Measurements from ENCODE around the gene KCNIP2. TPM values are rescaled to one million over a fixed set of nuclear protein-coding genes. Genes with fewer than 3 reads are reported as not detected.

The KCNIP2 gene
- total RNA-seq, 8 experiments from 2014 or later = 1.4 to 8.8 (median 4.9) TPM

DNA sequence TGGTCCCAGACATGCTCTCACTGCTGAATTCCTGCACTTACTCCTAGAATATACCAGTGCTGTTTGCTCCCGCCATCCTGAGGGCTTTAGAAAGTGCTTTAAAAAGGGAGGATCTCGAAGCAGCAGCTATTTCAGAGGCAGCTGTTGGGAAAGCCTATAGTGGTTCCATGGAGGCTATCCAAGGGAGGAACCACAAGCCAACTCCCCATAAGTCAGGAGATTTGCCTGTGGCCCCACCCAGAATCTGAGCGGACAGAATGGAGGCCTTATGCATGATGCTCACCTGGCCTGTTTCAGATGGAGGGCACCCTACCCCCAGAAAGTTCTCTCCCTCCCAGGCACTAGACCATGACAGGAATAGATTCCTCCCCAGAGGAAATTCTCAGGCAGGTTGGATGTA is 2.3 kb upstream of the KCNIP2 start:
- Histone ChIP-seq H3K4me3 (no peak overlapping the region), H3K27ac (no peak overlapping the region), H3K4me1 (replicated peaks in 1 of 2) (peaks cover 10 to 12% of the 10 kb centered on the region in 2 donors)
- in situ Hi-C loops (cut with MboI; ENCODE audit: low pct_unique_long_range_greater_than_20kb in 2 of 9, low sequenced_read_pairs in 9 of 9, unreplicated experiment in 9 of 9) = loop anchor here in 4 of 9 experiments (25.0 kb wide), 1 partner anchor 166 kb away; no protein-coding TSS in a partner anchor
- WGBS, 10 experiments = 57 to 100% (median 67%) methylated on average over 1 to 3 of the region's 3 CpGs; no CpG with 5 or more reads in 3 of the 10 experiments
- peak in 1 of 8 experiments; percentile 70 for ATAC-seq (replicated peaks in 6 of 8)

- Histone ChIP-seq H3K4me1 (replicated peaks in 1 of 2) (peaks cover 32 to 41% of the 10 kb centered on the region in 2 donors), H3K27ac (no peak overlapping the region), H3K4me3 (no peak overlapping the region)
- in situ Hi-C loops (cut with MboI; ENCODE audit: low pct_unique_long_range_greater_than_20kb in 2 of 9, low sequenced_read_pairs in 9 of 9, unreplicated experiment in 9 of 9) = loop anchor here in 4 of 9 experiments (25.0 kb wide), 1 partner anchor 170 kb away; no protein-coding TSS in a partner anchor
- no peak for ATAC-seq (replicated peaks in 6 of 8)
Observed at GRCh38 chr10:101841826-101842225, 1.8 kb downstream of the KCNIP2 start.

- in situ Hi-C loops (cut with MboI; ENCODE audit: low pct_unique_long_range_greater_than_20kb in 2 of 9, low sequenced_read_pairs in 9 of 9, unreplicated experiment in 9 of 9) = loop anchor here in 4 of 9 experiments (25.0 kb wide), 1 partner anchor 171 kb away; no protein-coding TSS in a partner anchor
- H3K4me1 ChIP-seq (replicated peaks in 1 of 2) = peaks cover 36 to 47% of the 10 kb centered on the region in 2 donors
- peak; percentile 71 to 88 (median 83) for ATAC-seq (replicated peaks in 6 of 8)
- H3K27ac ChIP-seq = no peak overlapping the region
- WGBS, 10 experiments = 0 to 20% (median 5%) methylated on average over 1 to 12 of the region's 46 CpGs; no CpG with 5 or more reads in 4 of the 10 experiments
- peak overlapping the region in 4 of 5 donors; percentile 5 to 33 (median 29) for H3K4me3 ChIP-seq
Observed at GRCh38 chr10:101840741-101841453, 2.7 kb downstream of the KCNIP2 start.

DNA sequence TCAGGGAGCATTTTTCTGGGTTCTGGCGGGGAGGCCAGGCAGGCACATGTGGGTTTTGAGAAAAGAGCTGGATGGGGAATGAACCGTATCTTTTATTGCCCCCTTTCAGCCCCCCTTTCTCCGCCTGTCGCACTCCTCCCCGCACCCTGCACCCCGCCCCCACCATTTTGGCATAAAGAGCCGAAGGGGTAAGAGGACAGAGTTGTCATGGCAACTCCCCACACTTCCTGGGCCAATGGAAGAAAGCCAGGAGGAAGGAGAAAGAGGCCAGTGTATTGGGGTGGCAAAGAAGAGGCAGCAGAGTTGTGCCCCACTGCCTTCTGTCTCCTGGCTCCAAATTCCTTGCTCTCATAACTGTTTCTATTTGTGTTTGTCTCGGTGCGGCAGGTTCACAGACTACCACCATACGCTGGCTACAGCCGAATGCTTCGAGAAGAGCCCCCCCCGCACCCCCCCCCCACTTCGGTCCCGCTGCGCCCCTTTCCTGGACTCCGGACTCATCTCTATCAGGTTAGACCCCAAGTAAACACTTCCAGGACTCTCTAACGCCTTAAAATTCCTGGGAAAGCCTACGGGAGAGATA is 3.4 kb downstream of the KCNIP2 start:
- peak overlapping the region; percentile 5 to 33 (median 26) for H3K4me3 ChIP-seq
- peaks cover 43 to 54% of the 10 kb centered on the region in 2 donors for H3K4me1 ChIP-seq (replicated peaks in 1 of 2)
- in situ Hi-C loops (cut with MboI; ENCODE audit: low pct_unique_long_range_greater_than_20kb in 2 of 9, low sequenced_read_pairs in 9 of 9, unreplicated experiment in 9 of 9) = loop anchor here in 4 of 9 experiments (25.0 kb wide), 1 partner anchor 172 kb away; no protein-coding TSS in a partner anchor
- no peak overlapping the region for H3K27ac ChIP-seq
- ATAC-seq (replicated peaks in 6 of 8) = peak; percentile 5 to 39 (median 21)
- WGBS, 10 experiments = 0% methylated on average over 1 to 3 of the region's 19 CpGs; no CpG with 5 or more reads in 8 of the 10 experiments

DNA sequence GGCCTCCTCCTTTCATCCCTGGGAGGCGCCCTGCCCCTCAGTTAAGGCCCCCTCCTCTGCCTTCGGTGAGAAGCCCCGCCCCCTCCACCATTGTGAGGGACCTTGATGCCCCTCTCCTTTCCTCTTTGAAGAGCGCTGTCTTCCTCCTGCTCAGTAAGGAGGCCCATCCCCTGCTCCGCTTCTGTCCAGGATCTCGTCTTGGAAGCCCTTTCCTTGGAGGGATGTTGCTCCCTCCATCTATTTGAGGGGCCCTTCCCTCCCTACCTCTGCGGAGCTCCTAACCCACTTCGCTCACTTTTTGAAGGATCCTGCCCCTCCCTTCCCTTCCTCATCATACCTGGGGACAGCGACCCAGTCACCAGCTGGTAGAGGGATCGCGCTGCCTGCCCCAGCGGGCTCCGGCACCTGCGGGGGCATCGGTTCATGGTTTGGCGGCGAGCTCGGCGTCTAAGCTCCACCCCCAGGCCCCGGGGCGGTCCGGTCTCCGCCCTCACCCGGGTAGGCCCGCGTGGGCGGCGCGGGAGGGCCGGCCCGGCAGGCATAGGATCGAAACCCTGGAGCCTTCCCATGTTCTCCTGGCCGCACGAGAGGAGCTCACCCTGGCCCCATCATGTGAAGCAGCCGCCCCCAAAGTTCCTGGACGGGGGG is 4.1 kb downstream of the KCNIP2 start:
- ATAC-seq (replicated peaks in 6 of 8) = peak; percentile 12 to 68 (median 45)
- 0 to 8% (median 0%) methylated on average over 1 to 5 of the region's 36 CpGs; no CpG with 5 or more reads in 6 of the 10 experiments for WGBS, 10 experiments
- no peak overlapping the region for H3K27ac ChIP-seq
- H3K4me3 ChIP-seq = peak overlapping the region; percentile 17 to 33 (median 26)
- in situ Hi-C loops (cut with MboI; ENCODE audit: low pct_unique_long_range_greater_than_20kb in 2 of 9, low sequenced_read_pairs in 9 of 9, unreplicated experiment in 9 of 9) = loop anchor here in 4 of 9 experiments (25.0 kb wide), 1 partner anchor 173 kb away; no protein-coding TSS in a partner anchor
- H3K4me1 ChIP-seq (replicated peaks in 1 of 2) = peaks cover 50 to 59% of the 10 kb centered on the region in 2 donors

DNA sequence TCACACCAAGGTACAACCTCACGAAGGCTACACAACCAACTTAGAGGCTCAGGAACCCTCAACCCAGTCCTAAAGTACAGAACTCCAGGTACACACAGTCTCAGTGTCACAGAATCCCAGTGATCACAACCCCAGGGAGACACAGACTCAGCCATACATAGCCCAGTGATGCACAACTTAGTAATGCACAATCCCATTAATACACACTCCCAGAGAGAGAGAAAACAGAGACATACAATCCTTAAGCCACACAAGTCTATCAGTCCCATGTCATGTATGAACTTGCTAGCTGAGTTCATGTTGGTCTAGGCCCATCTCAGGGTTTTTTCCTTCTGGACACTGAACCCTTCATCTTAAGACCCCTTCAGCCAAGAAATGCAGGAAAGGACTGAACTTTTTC is 4.6 kb downstream of the KCNIP2 start:
- no peak for ATAC-seq (replicated peaks in 6 of 8)
- WGBS, 10 experiments = no CpG with 5 or more reads among the region's 1 CpG
- in situ Hi-C loops (cut with MboI; ENCODE audit: low pct_unique_long_range_greater_than_20kb in 2 of 9, low sequenced_read_pairs in 9 of 9, unreplicated experiment in 9 of 9) = loop anchor here in 4 of 9 experiments (25.0 kb wide), 1 partner anchor 173 kb away; no protein-coding TSS in a partner anchor
- H3K27ac ChIP-seq = no peak overlapping the region
- H3K4me3 ChIP-seq = peak overlapping the region in 2 of 5 donors; percentile 26 to 32
- H3K4me1 ChIP-seq (replicated peaks in 1 of 2) = peaks cover 51 to 60% of the 10 kb centered on the region in 2 donors

GRCh38 chr10:101838416-101838970 is 5.1 kb downstream of the KCNIP2 start:
- 0 to 60% (median 48%) methylated on average over 1 to 4 of the region's 6 CpGs; no CpG with 5 or more reads in 6 of the 10 experiments for WGBS, 10 experiments
- Histone ChIP-seq H3K4me3 (no peak overlapping the region), H3K4me1 (replicated peaks in 1 of 2) (peaks cover 50 to 59% of the 10 kb centered on the region in 2 donors), H3K27ac (no peak overlapping the region)
- in situ Hi-C loops (cut with MboI; ENCODE audit: low pct_unique_long_range_greater_than_20kb in 2 of 9, low sequenced_read_pairs in 9 of 9, unreplicated experiment in 9 of 9) = loop anchor here in 4 of 9 experiments (25.0 kb wide), 1 partner anchor 174 kb away; no protein-coding TSS in a partner anchor
- ATAC-seq (replicated peaks in 6 of 8) = no peak

DNA sequence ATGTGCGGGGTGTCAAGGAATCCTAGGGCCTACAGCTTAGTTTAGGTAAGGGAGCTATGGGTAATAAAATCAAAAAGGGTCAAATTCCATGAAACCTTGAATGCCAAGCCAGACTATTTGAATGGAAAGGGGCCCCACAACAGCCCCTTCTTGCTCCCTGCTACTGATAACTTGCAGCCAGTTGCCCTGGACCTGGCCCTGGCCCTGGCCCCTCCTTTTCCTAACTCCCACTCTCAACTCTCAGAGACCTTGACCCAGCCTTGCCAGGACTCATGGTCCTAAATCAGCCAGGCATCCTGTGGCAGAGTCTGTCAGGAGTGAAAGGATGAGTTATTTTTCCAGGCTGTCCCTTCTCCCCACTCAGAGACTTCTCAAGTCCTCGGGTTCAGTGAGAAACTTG is 5.9 kb downstream of the KCNIP2 start:
- WGBS, 10 experiments = 0 to 100% (median 66%) methylated on average over 1 to 2 of the region's 2 CpGs; no CpG with 5 or more reads in 2 of the 10 experiments
- in situ Hi-C loops (cut with MboI; ENCODE audit: low pct_unique_long_range_greater_than_20kb in 2 of 9, low sequenced_read_pairs in 9 of 9, unreplicated experiment in 9 of 9) = loop anchor here in 4 of 9 experiments (25.0 kb wide), 1 partner anchor 175 kb away; no protein-coding TSS in a partner anchor
- Histone ChIP-seq H3K27ac (no peak overlapping the region), H3K4me3 (no peak overlapping the region), H3K4me1 (replicated peaks in 1 of 2) (peaks cover 50 to 59% of the 10 kb centered on the region in 2 donors)
- ATAC-seq (replicated peaks in 6 of 8) = no peak

- in situ Hi-C loops (cut with MboI; ENCODE audit: low pct_unique_long_range_greater_than_20kb in 2 of 9, low sequenced_read_pairs in 9 of 9, unreplicated experiment in 9 of 9) = loop anchor here in 4 of 9 experiments (25.0 kb wide), 1 partner anchor 177 kb away; no protein-coding TSS in a partner anchor
- WGBS, 10 experiments = 46 to 100% (median 92%) methylated on average over 1 to 2 of the region's 4 CpGs; no CpG with 5 or more reads in 6 of the 10 experiments
- peaks cover 60 to 63% of the 10 kb centered on the region in 2 donors for H3K4me1 ChIP-seq (replicated peaks in 1 of 2)
- peak overlapping the region in 1 of 2 donors; percentile 14 for H3K27ac ChIP-seq
- ATAC-seq (replicated peaks in 6 of 8) = peak in 3 of 8 experiments; percentile 5 to 9 (median 7)
- no peak overlapping the region for H3K4me3 ChIP-seq
Observed at GRCh38 chr10:101835362-101835761, 8.2 kb downstream of the KCNIP2 start.

DNA sequence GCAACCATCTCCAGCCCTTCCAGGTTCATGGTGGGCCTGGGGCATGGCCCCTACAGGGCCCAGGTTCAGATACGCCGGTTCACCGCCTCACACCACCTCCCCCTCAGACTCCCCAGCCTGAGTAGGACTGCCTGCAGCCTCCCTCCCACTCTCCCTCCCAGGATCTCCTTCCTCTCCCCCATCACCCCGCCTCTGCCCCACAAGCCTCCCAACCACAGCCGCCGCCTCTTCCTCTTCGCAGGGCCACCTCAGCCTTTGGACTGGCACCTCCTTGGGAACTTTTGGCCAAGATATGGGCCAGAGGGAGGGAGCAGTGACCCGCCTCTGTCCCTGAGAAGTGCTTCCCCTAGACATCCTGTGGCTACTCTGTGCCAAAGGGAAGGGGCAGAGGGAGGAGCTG is 9.3 kb downstream of the KCNIP2 start:
- ATAC-seq (replicated peaks in 6 of 8) = peak in 3 of 8 experiments; percentile 1 to 4 (median 3)
- in situ Hi-C loops (cut with MboI; ENCODE audit: low pct_unique_long_range_greater_than_20kb in 2 of 9, low sequenced_read_pairs in 9 of 9, unreplicated experiment in 9 of 9) = loop anchor here in 4 of 9 experiments (25.0 kb wide), 1 partner anchor 178 kb away; no protein-coding TSS in a partner anchor
- 0 to 70% methylated on average over 1 to 2 of the region's 8 CpGs; no CpG with 5 or more reads in 8 of the 10 experiments for WGBS, 10 experiments
- Histone ChIP-seq H3K27ac (no peak overlapping the region), H3K4me1 (replicated peaks in 1 of 2) (peaks cover 59 to 61% of the 10 kb centered on the region in 2 donors), H3K4me3 (no peak overlapping the region)

GRCh38 chr10:101833466-101833865 is 10.1 kb downstream of the KCNIP2 start:
- WGBS, 10 experiments = 86% methylated on average over 1 of the region's 1 CpG; no CpG with 5 or more reads in 9 of the 10 experiments
- no peak for ATAC-seq (replicated peaks in 6 of 8)
- H3K4me3 ChIP-seq = no peak overlapping the region
- H3K4me1 ChIP-seq (replicated peaks in 1 of 2) = peaks cover 59 to 61% of the 10 kb centered on the region in 2 donors
- in situ Hi-C loops (cut with MboI; ENCODE audit: low pct_unique_long_range_greater_than_20kb in 2 of 9, low sequenced_read_pairs in 9 of 9, unreplicated experiment in 9 of 9) = loop anchor here in 4 of 9 experiments (25.0 kb wide), 1 partner anchor 179 kb away; no protein-coding TSS in a partner anchor
- no peak overlapping the region for H3K27ac ChIP-seq

GRCh38 chr10:101832325-101832771 is 11.3 kb downstream of the KCNIP2 start:
- in situ Hi-C loops (cut with MboI; ENCODE audit: low pct_unique_long_range_greater_than_20kb in 2 of 9, low sequenced_read_pairs in 9 of 9, unreplicated experiment in 9 of 9) = loop anchor here in 4 of 9 experiments (25.0 kb wide), 1 partner anchor 180 kb away; no protein-coding TSS in a partner anchor

More at GRCh38 chr10:101832325-101832771, 11.3 kb downstream of the KCNIP2 start:
- ATAC-seq (replicated peaks in 6 of 8) = no peak
- no peak overlapping the region for H3K27ac ChIP-seq
- 40% methylated on average over 1 of the region's 4 CpGs; no CpG with 5 or more reads in 9 of the 10 experiments for WGBS, 10 experiments
- H3K4me3 ChIP-seq = no peak overlapping the region
- peaks cover 49 to 55% of the 10 kb centered on the region in 2 donors for H3K4me1 ChIP-seq (replicated peaks in 1 of 2)

All from motor neuron (in vitro differentiated cells).